WTC11 (cell line): Measurements from ENCODE around the gene RHOJ. TPM values are rescaled to one million over a fixed set of nuclear protein-coding genes. Genes with fewer than 3 reads are reported as not detected.

Source experiments
- ATAC-seq: fragments of 200-7000 bp; cut with Tn5 transposase; 2 replicates; pipeline ENCODE4 v1.10.0; 2021; ENCODE audit warnings: mild to moderate bottlenecking, moderate library complexity
- CTCF ChIA-PET: fragments of 300-600 bp; sonication (Branson Sonifier 250); formaldehyde crosslinking; loops from one replicate; lab custom pipeline; 2021; ENCODE audit warnings: antibody characterized with exemption; lab: Charles Lee
- POLR2A ChIA-PET: fragments of 350-600 bp; sonication (Branson Sonifier 250); formaldehyde crosslinking; loops from one replicate; lab custom pipeline; 2021; ENCODE audit warnings: antibody characterized with exemption; lab: Charles Lee
- DNase-seq: peaks from one replicate; pipeline ENCODE4 v3.0.0; 2021; ENCODE audit warnings: low spot score
- H3K27ac Mint-ChIP-seq: 2 replicates; pipeline ENCODE4 v1.8.0; 2021; ENCODE audit warnings: mixed read lengths
- H3K27me3 Mint-ChIP-seq: 2 replicates; pipeline ENCODE4 v1.8.0; 2021; ENCODE audit warnings: low read depth, mild to moderate bottlenecking, moderate library complexity, mixed read lengths
- H3K36me3 Mint-ChIP-seq: 2 replicates; pipeline ENCODE4 v1.8.0; 2021; ENCODE audit warnings: mixed read lengths
- H3K4me1 Mint-ChIP-seq: 2 replicates; pipeline ENCODE4 v1.8.0; 2022; ENCODE audit warnings: mixed read lengths
- H3K4me3 Mint-ChIP-seq: 2 replicates; pipeline ENCODE4 v1.8.0; 2021; ENCODE audit warnings: mild to moderate bottlenecking, moderate library complexity, mixed read lengths
- H3K9me3 Mint-ChIP-seq: 2 replicates; pipeline ENCODE4 v1.8.0; 2021; ENCODE audit warnings: mixed read lengths
- ATF1 ChIP-seq: sonication (generic); formaldehyde crosslinking; IDR thresholded peaks from 2 replicates; pipeline ENCODE4 v1.8.1; 2023; ENCODE audit warnings: mild to moderate bottlenecking, moderate library complexity, missing genetic modification reagents
- CDX4 ChIP-seq: fragments of 250-450 bp; sonication (Bioruptor Pico); IDR thresholded peaks from 2 replicates; pipeline ENCODE4 v1.9.0; 2021; ENCODE audit warnings: moderate library complexity, mild to moderate bottlenecking, inconsistent platforms, borderline replicate concordance
- CREM ChIP-seq: sonication (generic); formaldehyde crosslinking; IDR thresholded peaks from 2 replicates; pipeline ENCODE4 v1.8.1; 2022; ENCODE audit warnings: mild to moderate bottlenecking, missing genetic modification reagents, moderate library complexity
- EMX1 ChIP-seq: fragments of 250-450 bp; sonication (Bioruptor Pico); IDR thresholded peaks from 2 replicates; pipeline ENCODE4 v1.8.0; 2021; ENCODE audit warnings: mild to moderate bottlenecking
- FOXK1 ChIP-seq: sonication (generic); formaldehyde crosslinking; IDR thresholded peaks from 2 replicates; pipeline ENCODE4 v1.8.0; 2022; ENCODE audit warnings: mild to moderate bottlenecking, moderate library complexity, missing genetic modification reagents
- JAZF1 ChIP-seq: fragments of 250-450 bp; sonication (Bioruptor Pico); IDR thresholded peaks from 2 replicates; pipeline ENCODE4 v1.9.0; 2021; ENCODE audit warnings: moderate library complexity, mild to moderate bottlenecking, inconsistent platforms
- MXD4 ChIP-seq: fragments of 250-450 bp; sonication (Bioruptor Pico); IDR thresholded peaks from 2 replicates; pipeline ENCODE4 v1.8.0; 2021; ENCODE audit warnings: mild to moderate bottlenecking, moderate library complexity, borderline replicate concordance
- NFE2L1 ChIP-seq: sonication (generic); formaldehyde crosslinking; IDR thresholded peaks from 2 replicates; pipeline ENCODE4 v1.8.1; 2023; ENCODE audit warnings: missing genetic modification reagents
- RELA ChIP-seq: sonication (generic); formaldehyde crosslinking; IDR thresholded peaks from 2 replicates; pipeline ENCODE4 v1.8.1; 2022; ENCODE audit warnings: missing genetic modification reagents, mild to moderate bottlenecking, borderline replicate concordance
- TEAD1 ChIP-seq: sonication (generic); formaldehyde crosslinking; IDR thresholded peaks from 2 replicates; pipeline ENCODE4 v1.8.0; 2022; ENCODE audit warnings: mild to moderate bottlenecking, missing genetic modification reagents
- TEAD4 ChIP-seq: sonication (generic); formaldehyde crosslinking; IDR thresholded peaks from 2 replicates; pipeline ENCODE4 v1.8.0; 2022; ENCODE audit warnings: mild to moderate bottlenecking, missing genetic modification reagents
- ZNF232 ChIP-seq: sonication (generic); formaldehyde crosslinking; IDR thresholded peaks from 2 replicates; pipeline ENCODE4 v1.8.0; 2022; ENCODE audit warnings: mild to moderate bottlenecking, missing genetic modification reagents
- ZNF317 ChIP-seq: sonication (generic); formaldehyde crosslinking; IDR thresholded peaks from 2 replicates; pipeline ENCODE4 v1.8.1; 2023; ENCODE audit warnings: low read depth, mild to moderate bottlenecking, moderate library complexity, missing genetic modification reagents, borderline replicate concordance
- ZNF423 ChIP-seq: fragments of 250-450 bp; sonication (Bioruptor Pico); IDR thresholded peaks from 2 replicates; pipeline ENCODE4 v2.1.2; 2022; ENCODE audit warnings: mild to moderate bottlenecking, moderate library complexity
- ZNF425 ChIP-seq: fragments of 250-450 bp; sonication (Bioruptor Pico); conservative IDR thresholded peaks from 2 replicates; pipeline ENCODE4 v1.9.0; 2021; ENCODE audit warnings: mild to moderate bottlenecking
- total RNA-seq: library from RNA; stranded (reverse); gene quantifications from 3 replicates; pipeline ENCODE4 v1.2.3, GENCODE V29; 2021
- TF ChIP-seq, protein P1 (sequence below): sonication (generic); formaldehyde crosslinking; IDR thresholded peaks from 2 replicates; pipeline ENCODE4 v1.8.0; 2022; ENCODE audit warnings: missing genetic modification reagents
- TF ChIP-seq, protein P2 (sequence below): sonication (generic); formaldehyde crosslinking; IDR thresholded peaks from 2 replicates; pipeline ENCODE4 v1.8.1; 2023; ENCODE audit warnings: mild to moderate bottlenecking, moderate library complexity, missing genetic modification reagents
- TF ChIP-seq, protein P3 (sequence below): fragments of 250-450 bp; sonication (Bioruptor Pico); IDR thresholded peaks from 2 replicates; pipeline ENCODE4 v1.8.0; 2021; ENCODE audit warnings: mild to moderate bottlenecking
- TF ChIP-seq, protein P4 (sequence below): fragments of 250-450 bp; sonication (Bioruptor Pico); IDR thresholded peaks from 2 replicates; pipeline ENCODE4 v1.9.0; 2021; ENCODE audit warnings: mild to moderate bottlenecking, borderline replicate concordance
- TF ChIP-seq, protein P5 (sequence below): sonication (generic); formaldehyde crosslinking; IDR thresholded peaks from 2 replicates; pipeline ENCODE4 v1.8.1; 2022; ENCODE audit warnings: low read depth, missing genetic modification reagents, borderline replicate concordance

RHOJ gene
- total RNA-seq, 1 experiment from 2014 or later = 0.13 TPM

GRCh38 chr14:63179383-63179782 is 24.9 kb upstream of the RHOJ start:
- Mint-ChIP-seq H3K27me3 (no peaks in the 10 kb centered on the region), H3K27ac (no peak overlapping the region), H3K36me3 (no peaks in the 10 kb centered on the region), H3K4me3 (no peak overlapping the region), H3K4me1 (no peaks in the 10 kb centered on the region), H3K9me3 (peaks cover 12% of the 10 kb centered on the region)
- CTCF ChIA-PET = interaction anchor here (0.7 to 1.6 kb wide), 2 partner anchors 89 to 97 kb away, joined by 3 read pairs; no protein-coding TSS in a partner anchor
- POLR2A ChIA-PET = no interaction called here
- TF ChIP-seq, protein P1, sequence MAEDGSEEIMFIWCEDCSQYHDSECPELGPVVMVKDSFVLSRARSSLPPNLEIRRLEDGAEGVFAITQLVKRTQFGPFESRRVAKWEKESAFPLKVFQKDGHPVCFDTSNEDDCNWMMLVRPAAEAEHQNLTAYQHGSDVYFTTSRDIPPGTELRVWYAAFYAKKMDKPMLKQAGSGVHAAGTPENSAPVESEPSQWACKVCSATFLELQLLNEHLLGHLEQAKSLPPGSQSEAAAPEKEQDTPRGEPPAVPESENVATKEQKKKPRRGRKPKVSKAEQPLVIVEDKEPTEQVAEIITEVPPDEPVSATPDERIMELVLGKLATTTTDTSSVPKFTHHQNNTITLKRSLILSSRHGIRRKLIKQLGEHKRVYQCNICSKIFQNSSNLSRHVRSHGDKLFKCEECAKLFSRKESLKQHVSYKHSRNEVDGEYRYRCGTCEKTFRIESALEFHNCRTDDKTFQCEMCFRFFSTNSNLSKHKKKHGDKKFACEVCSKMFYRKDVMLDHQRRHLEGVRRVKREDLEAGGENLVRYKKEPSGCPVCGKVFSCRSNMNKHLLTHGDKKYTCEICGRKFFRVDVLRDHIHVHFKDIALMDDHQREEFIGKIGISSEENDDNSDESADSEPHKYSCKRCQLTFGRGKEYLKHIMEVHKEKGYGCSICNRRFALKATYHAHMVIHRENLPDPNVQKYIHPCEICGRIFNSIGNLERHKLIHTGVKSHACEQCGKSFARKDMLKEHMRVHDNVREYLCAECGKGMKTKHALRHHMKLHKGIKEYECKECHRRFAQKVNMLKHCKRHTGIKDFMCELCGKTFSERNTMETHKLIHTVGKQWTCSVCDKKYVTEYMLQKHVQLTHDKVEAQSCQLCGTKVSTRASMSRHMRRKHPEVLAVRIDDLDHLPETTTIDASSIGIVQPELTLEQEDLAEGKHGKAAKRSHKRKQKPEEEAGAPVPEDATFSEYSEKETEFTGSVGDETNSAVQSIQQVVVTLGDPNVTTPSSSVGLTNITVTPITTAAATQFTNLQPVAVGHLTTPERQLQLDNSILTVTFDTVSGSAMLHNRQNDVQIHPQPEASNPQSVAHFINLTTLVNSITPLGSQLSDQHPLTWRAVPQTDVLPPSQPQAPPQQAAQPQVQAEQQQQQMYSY (CRISPR knock-in tag) = no peak
- DNase-seq (no peak), ATAC-seq (no peak)

GRCh38 chr14:63180011-63180410 is 24.2 kb upstream of the RHOJ start:
- no peak overlapping the region for H3K27ac Mint-ChIP-seq
- CTCF ChIA-PET = interaction anchor here (0.7 kb wide), 1 partner anchor 89 kb away, joined by 3 read pairs; no protein-coding TSS in a partner anchor
- H3K9me3 Mint-ChIP-seq = peaks cover 12% of the 10 kb centered on the region
- no peak for ATAC-seq
- H3K27me3 Mint-ChIP-seq = no peaks in the 10 kb centered on the region
- H3K4me3 Mint-ChIP-seq = no peak overlapping the region
- H3K36me3 Mint-ChIP-seq = no peaks in the 10 kb centered on the region
- no peak for TF ChIP-seq CREM (CRISPR knock-in tag)
- no peak for TF ChIP-seq ZNF423 (CRISPR knock-in tag)
- no peak for TF ChIP-seq JAZF1 (CRISPR knock-in tag)
- TF ChIP-seq, protein P2, sequence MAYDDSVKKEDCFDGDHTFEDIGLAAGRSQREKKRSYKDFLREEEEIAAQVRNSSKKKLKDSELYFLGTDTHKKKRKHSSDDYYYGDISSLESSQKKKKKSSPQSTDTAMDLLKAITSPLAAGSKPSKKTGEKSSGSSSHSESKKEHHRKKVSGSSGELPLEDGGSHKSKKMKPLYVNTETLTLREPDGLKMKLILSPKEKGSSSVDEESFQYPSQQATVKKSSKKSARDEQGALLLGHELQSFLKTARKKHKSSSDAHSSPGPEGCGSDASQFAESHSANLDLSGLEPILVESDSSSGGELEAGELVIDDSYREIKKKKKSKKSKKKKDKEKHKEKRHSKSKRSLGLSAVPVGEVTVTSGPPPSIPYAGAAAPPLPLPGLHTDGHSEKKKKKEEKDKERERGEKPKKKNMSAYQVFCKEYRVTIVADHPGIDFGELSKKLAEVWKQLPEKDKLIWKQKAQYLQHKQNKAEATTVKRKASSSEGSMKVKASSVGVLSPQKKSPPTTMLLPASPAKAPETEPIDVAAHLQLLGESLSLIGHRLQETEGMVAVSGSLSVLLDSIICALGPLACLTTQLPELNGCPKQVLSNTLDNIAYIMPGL (CRISPR knock-in tag) = no peak
- no peak for TF ChIP-seq RELA (CRISPR knock-in tag)
- no peak for TF ChIP-seq ATF1 (CRISPR knock-in tag)
- TF ChIP-seq TEAD1 = no peak
- no peak for TF ChIP-seq TEAD4
- TF ChIP-seq, protein P3, sequence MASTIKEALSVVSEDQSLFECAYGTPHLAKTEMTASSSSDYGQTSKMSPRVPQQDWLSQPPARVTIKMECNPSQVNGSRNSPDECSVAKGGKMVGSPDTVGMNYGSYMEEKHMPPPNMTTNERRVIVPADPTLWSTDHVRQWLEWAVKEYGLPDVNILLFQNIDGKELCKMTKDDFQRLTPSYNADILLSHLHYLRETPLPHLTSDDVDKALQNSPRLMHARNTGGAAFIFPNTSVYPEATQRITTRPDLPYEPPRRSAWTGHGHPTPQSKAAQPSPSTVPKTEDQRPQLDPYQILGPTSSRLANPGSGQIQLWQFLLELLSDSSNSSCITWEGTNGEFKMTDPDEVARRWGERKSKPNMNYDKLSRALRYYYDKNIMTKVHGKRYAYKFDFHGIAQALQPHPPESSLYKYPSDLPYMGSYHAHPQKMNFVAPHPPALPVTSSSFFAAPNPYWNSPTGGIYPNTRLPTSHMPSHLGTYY (CRISPR knock-in tag) = no peak
- TF ChIP-seq, protein P4, sequence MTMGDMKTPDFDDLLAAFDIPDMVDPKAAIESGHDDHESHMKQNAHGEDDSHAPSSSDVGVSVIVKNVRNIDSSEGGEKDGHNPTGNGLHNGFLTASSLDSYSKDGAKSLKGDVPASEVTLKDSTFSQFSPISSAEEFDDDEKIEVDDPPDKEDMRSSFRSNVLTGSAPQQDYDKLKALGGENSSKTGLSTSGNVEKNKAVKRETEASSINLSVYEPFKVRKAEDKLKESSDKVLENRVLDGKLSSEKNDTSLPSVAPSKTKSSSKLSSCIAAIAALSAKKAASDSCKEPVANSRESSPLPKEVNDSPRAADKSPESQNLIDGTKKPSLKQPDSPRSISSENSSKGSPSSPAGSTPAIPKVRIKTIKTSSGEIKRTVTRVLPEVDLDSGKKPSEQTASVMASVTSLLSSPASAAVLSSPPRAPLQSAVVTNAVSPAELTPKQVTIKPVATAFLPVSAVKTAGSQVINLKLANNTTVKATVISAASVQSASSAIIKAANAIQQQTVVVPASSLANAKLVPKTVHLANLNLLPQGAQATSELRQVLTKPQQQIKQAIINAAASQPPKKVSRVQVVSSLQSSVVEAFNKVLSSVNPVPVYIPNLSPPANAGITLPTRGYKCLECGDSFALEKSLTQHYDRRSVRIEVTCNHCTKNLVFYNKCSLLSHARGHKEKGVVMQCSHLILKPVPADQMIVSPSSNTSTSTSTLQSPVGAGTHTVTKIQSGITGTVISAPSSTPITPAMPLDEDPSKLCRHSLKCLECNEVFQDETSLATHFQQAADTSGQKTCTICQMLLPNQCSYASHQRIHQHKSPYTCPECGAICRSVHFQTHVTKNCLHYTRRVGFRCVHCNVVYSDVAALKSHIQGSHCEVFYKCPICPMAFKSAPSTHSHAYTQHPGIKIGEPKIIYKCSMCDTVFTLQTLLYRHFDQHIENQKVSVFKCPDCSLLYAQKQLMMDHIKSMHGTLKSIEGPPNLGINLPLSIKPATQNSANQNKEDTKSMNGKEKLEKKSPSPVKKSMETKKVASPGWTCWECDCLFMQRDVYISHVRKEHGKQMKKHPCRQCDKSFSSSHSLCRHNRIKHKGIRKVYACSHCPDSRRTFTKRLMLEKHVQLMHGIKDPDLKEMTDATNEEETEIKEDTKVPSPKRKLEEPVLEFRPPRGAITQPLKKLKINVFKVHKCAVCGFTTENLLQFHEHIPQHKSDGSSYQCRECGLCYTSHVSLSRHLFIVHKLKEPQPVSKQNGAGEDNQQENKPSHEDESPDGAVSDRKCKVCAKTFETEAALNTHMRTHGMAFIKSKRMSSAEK (CRISPR knock-in tag) = no peak
- TF ChIP-seq ZNF425 = no peak
- TF ChIP-seq ZNF232 (CRISPR knock-in tag) = no peak
- no peak for TF ChIP-seq MXD4 (CRISPR knock-in tag)
- no peak for TF ChIP-seq ZNF317 (CRISPR knock-in tag)
- no peak for TF ChIP-seq FOXK1 (CRISPR knock-in tag)
- no peak for TF ChIP-seq NFE2L1 (CRISPR knock-in tag)
- no peak for TF ChIP-seq EMX1 (CRISPR knock-in tag)
- TF ChIP-seq, protein P5, sequence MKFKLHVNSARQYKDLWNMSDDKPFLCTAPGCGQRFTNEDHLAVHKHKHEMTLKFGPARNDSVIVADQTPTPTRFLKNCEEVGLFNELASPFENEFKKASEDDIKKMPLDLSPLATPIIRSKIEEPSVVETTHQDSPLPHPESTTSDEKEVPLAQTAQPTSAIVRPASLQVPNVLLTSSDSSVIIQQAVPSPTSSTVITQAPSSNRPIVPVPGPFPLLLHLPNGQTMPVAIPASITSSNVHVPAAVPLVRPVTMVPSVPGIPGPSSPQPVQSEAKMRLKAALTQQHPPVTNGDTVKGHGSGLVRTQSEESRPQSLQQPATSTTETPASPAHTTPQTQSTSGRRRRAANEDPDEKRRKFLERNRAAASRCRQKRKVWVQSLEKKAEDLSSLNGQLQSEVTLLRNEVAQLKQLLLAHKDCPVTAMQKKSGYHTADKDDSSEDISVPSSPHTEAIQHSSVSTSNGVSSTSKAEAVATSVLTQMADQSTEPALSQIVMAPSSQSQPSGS (CRISPR knock-in tag) = no peak
- TF ChIP-seq CDX4 = no peak
- POLR2A ChIA-PET = interaction anchor here (0.5 kb wide), 2 partner anchors 27 to 30 kb away, joined by 3 read pairs; no protein-coding TSS in a partner anchor
- no peak for DNase-seq
- no peaks in the 10 kb centered on the region for H3K4me1 Mint-ChIP-seq
